Measurements from ENCODE around the gene MCRIP1. TPM values are rescaled to one million over a fixed set of nuclear protein-coding genes. Genes with fewer than 3 reads are reported as not detected.

Gene MCRIP1
- total and polyA plus RNA-seq, 2 of the 13 experiments (the other 11 are each of a cell fraction or from before 2014, with no cell fraction given), result 79.7 to 84.9 TPM

- TF ChIP-seq BCLAF1 (IDR thresholded peaks at IDR 0.05) (no peak), RAD21 (CRISPR knock-in tag; IDR thresholded peaks at IDR 0.05) (peak; percentile 15; the same call in 1 of the 2 replicates), ZNF460 (CRISPR knock-in tag; IDR thresholded peaks at IDR 0.05; ENCODE audit: borderline replicate concordance) (no peak), ZNF33A (CRISPR knock-in tag; IDR thresholded peaks at IDR 0.05; ENCODE audit: borderline replicate concordance) (0 out of 2 replicates have a peak, but pooled peaks have one; percentile 8), EED (CRISPR knock-in tag; IDR thresholded peaks at IDR 0.05) (no peak), ZNF136 (CRISPR knock-in tag; IDR thresholded peaks at IDR 0.05; ENCODE audit: low read depth) (peak; percentile 86; the same call in 1 of the 2 replicates), ZNF121 (CRISPR knock-in tag; IDR thresholded peaks at IDR 0.05) (no peak), SIX4 (CRISPR knock-in tag; IDR thresholded peaks at IDR 0.05) (no peak), SP140L (CRISPR knock-in tag; IDR thresholded peaks at IDR 0.05; ENCODE audit: borderline replicate concordance) (no peak), YEATS2 (CRISPR knock-in tag; IDR thresholded peaks at IDR 0.05; ENCODE audit: borderline replicate concordance) (no peak), ZNF282 (IDR thresholded peaks at IDR 0.05; ENCODE audit: partially characterized antibody) (no peak), KLF13 (CRISPR knock-in tag; IDR thresholded peaks at IDR 0.05) (no peak), ZSCAN20 (CRISPR knock-in tag; IDR thresholded peaks at IDR 0.05; ENCODE audit: borderline replicate concordance) (peak; percentile 53; the same call in 1 of the 2 replicates), HNF1B (CRISPR knock-in tag; IDR thresholded peaks at IDR 0.05) (peak; percentile 51; the same call in 1 of the 2 replicates), ZFP82 (CRISPR knock-in tag; IDR thresholded peaks at IDR 0.05; ENCODE audit: borderline replicate concordance) (peak; percentile 87; the same call in 1 of the 2 replicates), ZNF678 (CRISPR knock-in tag; IDR thresholded peaks at IDR 0.05) (no peak), ZNF670 (CRISPR knock-in tag; IDR thresholded peaks at IDR 0.05; ENCODE audit: borderline replicate concordance) (peak; percentile 84), PHF21A (CRISPR knock-in tag; IDR thresholded peaks at IDR 0.05) (no peak), CSRNP2 (CRISPR knock-in tag; conservative IDR thresholded peaks at IDR 0.05; ENCODE audit: low read depth) (no peak), GRHL1 (CRISPR knock-in tag; conservative IDR thresholded peaks at IDR 0.05) (no peak), ZSCAN9 (CRISPR knock-in tag; IDR thresholded peaks at IDR 0.05; ENCODE audit: borderline replicate concordance) (peak; percentile 14; the same call in 1 of the 2 replicates), SAP130 (CRISPR knock-in tag; IDR thresholded peaks at IDR 0.05; ENCODE audit: low read depth) (no peak)
Observed at GRCh38 chr17:81867170-81867990, 34.3 kb upstream of the MCRIP1 start (continued).
